HCT116 (cell line): ENCODE results near the gene NACC2. TPM values are rescaled to one million over a fixed set of nuclear protein-coding genes. Genes with fewer than 3 reads are reported as not detected.

Source experiments
- ATAC-seq: fragments of 200-7000 bp; cut with Tn5 transposase; 2 replicates; pipeline ENCODE4 v1.9.1; 2020; ENCODE audit warnings: mild to moderate bottlenecking, moderate library complexity
- BruUV-seq: library from RNA; stranded (reverse); fragments of 400-500 nt; replicated peaks from 2 replicates; lab custom pipeline; 2021; lab: Mats Ljungman, UMichigan
- CTCF ChIA-PET: fragments of 300-600 bp; sonication (Branson Sonifier 250); formaldehyde crosslinking; loops from one replicate; lab custom pipeline; 2021; ENCODE audit warnings: antibody characterized with exemption; lab: Charles Lee
- POLR2A ChIA-PET: fragments of 300-600, 350-600 bp; sonication (Branson Sonifier 250); formaldehyde crosslinking; loops from one replicate; lab custom pipeline; 2021; ENCODE audit warnings: antibody characterized with exemption; lab: Charles Lee
- RAD21 ChIA-PET, 2 experiments: fragments of 300-600 bp; sonication (Branson Sonifier 250); formaldehyde crosslinking; loops; one replicate each; lab custom pipeline; 2023; ENCODE audit warnings: low total read pairs in 2 of 2; ENCODE audit not compliant: uncharacterized antibody in 2 of 2, unreplicated experiment in 2 of 2, low non-redundant PET in 1 of 2; lab: Charles Lee
- DNase-seq: peaks from one replicate; pipeline ENCODE4 v3.0.0-alpha.2; 2010; ENCODE audit warnings: low read depth, low spot score
- H2AFZ ChIP-seq: fragments of 200-600 bp; shearing (Covaris generic), sonication (generic); 2 replicates; pipeline ENCODE4 v1.6.1; 2017; ENCODE audit warnings: low read depth, mixed run types, mixed read lengths, antibody characterized with exemption, low read length; ENCODE audit not compliant: poor library complexity, severe bottlenecking
- H3K27ac ChIP-seq: 2 replicates; pipeline ENCODE4 v1.5.1; 2012; ENCODE audit warnings: low read depth, low read length
- H3K27me3 ChIP-seq: fragments of 200-600 bp; sonication (generic); 2 replicates; pipeline ENCODE4 v1.6.1; 2016; ENCODE audit warnings: mixed run types, low read length, mixed read lengths; ENCODE audit not compliant: insufficient read depth
- H3K36me3 ChIP-seq, 2 experiments: fragments of 200-500 bp in 1 of 2; fragments of 200-600 bp in 1 of 2; sonication (Bioruptor generic) in 1 of 2; sonication (generic) in 1 of 2; 2 replicates each; pipeline versions ENCODE4 v1.5.1 to v1.6.1; 2014 to 2016; ENCODE audit warnings: low read length in 2 of 2, inconsistent platforms in 1 of 2, mixed read lengths in 1 of 2, mixed run types in 1 of 2; ENCODE audit not compliant: insufficient read depth in 2 of 2, control insufficient read depth in 1 of 2
- H3K4me1 ChIP-seq, 2 experiments: fragments of 200-600 bp in 1 of 2; sonication (generic) in 1 of 2; 2 replicates each; pipeline versions ENCODE4 v1.5.1 to v1.6.1; 2012 to 2017; ENCODE audit warnings: low read length in 2 of 2, inconsistent platforms in 1 of 2, mild to moderate bottlenecking in 1 of 2, mixed read lengths in 1 of 2, mixed run types in 1 of 2, moderate library complexity in 1 of 2; ENCODE audit not compliant: insufficient read depth in 2 of 2, control insufficient read depth in 1 of 2
- H3K4me2 ChIP-seq: fragments of 200-600 bp; sonication (generic); 2 replicates; pipeline ENCODE4 v1.6.1; 2017; ENCODE audit warnings: mixed run types, low read length, mixed read lengths
- H3K4me3 ChIP-seq, 2 experiments: fragments of 200-600 bp in 1 of 2; sonication (generic) in 1 of 2; replicated peaks in 1 of 2; 2 replicates each; pipeline ENCODE4 v1.5.1; 2011 to 2016; ENCODE audit warnings: low read length in 2 of 2, control low read depth in 1 of 2, low read depth in 1 of 2, mild to moderate bottlenecking in 1 of 2, mixed read lengths in 1 of 2, mixed run types in 1 of 2
- H3K79me2 ChIP-seq: fragments of 200-600 bp; sonication (generic); 2 replicates; pipeline ENCODE4 v1.6.1; 2017; ENCODE audit warnings: mild to moderate bottlenecking, mixed run types, low read length, moderate library complexity, mixed read lengths; ENCODE audit not compliant: insufficient read depth
- H3K9ac ChIP-seq: fragments of 200-600 bp; sonication (generic); 2 replicates; pipeline ENCODE4 v1.6.1; 2016; ENCODE audit warnings: low read length, mixed read lengths
- H3K9me2 ChIP-seq: fragments of 200-600 bp; sonication (generic), shearing (Covaris generic); 2 replicates; pipeline ENCODE4 v1.6.1; 2017; ENCODE audit warnings: mixed run types, mild to moderate bottlenecking, moderate library complexity; ENCODE audit not compliant: insufficient read depth
- H3K9me3 ChIP-seq, 2 experiments: fragments of 200-500 bp in 1 of 2; fragments of 200-600 bp in 1 of 2; sonication (Bioruptor generic) in 1 of 2; sonication (generic) in 1 of 2; 2 replicates each; pipeline ENCODE4 v1.6.1; 2014 to 2017; ENCODE audit warnings: low read length in 2 of 2, mixed read lengths in 2 of 2, inconsistent platforms in 1 of 2, low read depth in 1 of 2, mild to moderate bottlenecking in 1 of 2, mixed run types in 1 of 2, moderate library complexity in 1 of 2; ENCODE audit not compliant: control insufficient read depth in 1 of 2, insufficient read depth in 1 of 2
- H4K20me1 ChIP-seq: fragments of 200-600 bp; sonication (generic), shearing (Covaris generic); 2 replicates; pipeline ENCODE4 v1.6.1; 2017; ENCODE audit warnings: mixed run types, mild to moderate bottlenecking, moderate library complexity; ENCODE audit not compliant: insufficient read depth
- ATF3 ChIP-seq: IDR thresholded peaks from 2 replicates; pipeline ENCODE4 v1.6.1; 2012
- CTCF ChIP-seq, 3 experiments: fragments of 200-600 bp in 1 of 3; sonication (generic) in 1 of 3; IDR thresholded peaks in 2 of 3; conservative IDR thresholded peaks in 1 of 3; 2 replicates each; pipeline ENCODE4 v1.5.1; 2012 to 2017; ENCODE audit warnings: low read depth in 2 of 3, low read length in 2 of 3, antibody characterized with exemption in 1 of 3, borderline replicate concordance in 1 of 3, control low read depth in 1 of 3, mild to moderate bottlenecking in 1 of 3, mixed read lengths in 1 of 3, mixed run types in 1 of 3, moderate library complexity in 1 of 3; ENCODE audit not compliant: insufficient read depth in 1 of 3
- SRF ChIP-seq: IDR thresholded peaks from 2 replicates; pipeline ENCODE4 v1.6.1; 2012; ENCODE audit warnings: low read depth
- YY1 ChIP-seq: IDR thresholded peaks from 2 replicates; pipeline ENCODE4 v1.6.1; 2011; ENCODE audit warnings: low read length, low read depth, moderate library complexity, mild to moderate bottlenecking; ENCODE audit not compliant: insufficient replicate concordance; ENCODE audit errors: extremely low read depth
- ZFX ChIP-seq: fragments of 450-650 bp; IDR thresholded peaks from 2 replicates; pipeline ENCODE4 v1.6.1; 2017
- intact Hi-C: fragments of 100-400 bp; cut with micrococcal nuclease; formaldehyde crosslinking; loops from 2 replicates; pipeline ENCODE4 v1.10.0; 2022
- total RNA-seq: library from RNA; stranded (reverse); gene quantifications from one replicate; pipeline ENCODE4 v1.2.1, GENCODE V29; 2021; ENCODE audit not compliant: unreplicated experiment

Gene NACC2
- total RNA-seq, 1 experiment from 2014 or later: 27.8 TPM

- no peak for DNase-seq
- H3K79me2 ChIP-seq: peaks cover 99% of the 10 kb centered on the region
- no peak overlapping the region for H2AFZ ChIP-seq
- H3K27me3 ChIP-seq: no peaks in the 10 kb centered on the region
- no peak overlapping the region for H3K27ac ChIP-seq
- peak in 2 of 3 experiments; percentile 22 to 50; a peak in 3 of 6 replicates for TF ChIP-seq CTCF (IDR thresholded peaks at IDR 0.05 in 2 of 3, conservative IDR thresholded peaks at IDR 0.05 in 1 of 3; ENCODE audit: borderline replicate concordance in 1 of 3, insufficient read depth in 1 of 3, low read depth in 2 of 3, low read length in 2 of 3)
- no peak for TF ChIP-seq YY1
- TF ChIP-seq ZFX: no peak
- TF ChIP-seq ATF3: no peak
- TF ChIP-seq SRF: no peak
- no peak overlapping the region for H3K4me2 ChIP-seq
- intact Hi-C loops: loop anchor here (1.0 to 5.0 kb wide), 2 partner anchors 34 to 138 kb away; no protein-coding TSS in a partner anchor
- H3K9me3 ChIP-seq: no peaks in the 10 kb centered on the region
- peaks cover 0 to 7% of the 10 kb centered on the region in 2 experiments; a peak in 1 of 4 replicates for H3K36me3 ChIP-seq
- RAD21 ChIA-PET: interaction anchor here (0.6 to 2.2 kb wide), 3 partner anchors 32 to 124 kb away, joined by 3 to 6 read pairs (median 6); no protein-coding TSS in a partner anchor
- peaks cover 29 to 42% of the 10 kb centered on the region in 2 experiments for H3K4me1 ChIP-seq
- no peaks in the 10 kb centered on the region for H3K9me2 ChIP-seq
- H3K9ac ChIP-seq: no peak overlapping the region
- H3K4me3 ChIP-seq: no peak overlapping the region
- CTCF ChIA-PET: interaction anchor here (0.6 to 2.8 kb wide), 5 partner anchors 28 to 110 kb away, joined by 3 to 30 read pairs (median 7); no protein-coding TSS in a partner anchor
- no peak for ATAC-seq
- H4K20me1 ChIP-seq: no peaks in the 10 kb centered on the region
- POLR2A ChIA-PET: no interaction called here
- BruUV-seq: no TSS peak
Measured at GRCh38 chr9:136089697-136090045, 5.4 kb downstream of the NACC2 start.
